HEK293 (cell line): Measurements from ENCODE around the gene CACNA2D3.

ENCODE experiments used
- CTCF ChIA-PET: fragments of 350-600 bp; formaldehyde crosslinking; extraction: SDS; loops from one replicate; lab custom pipeline; 2021; ENCODE audit warnings: antibody characterized with exemption; lab: Yijun Ruan, JAX
- POLR2A ChIA-PET: fragments of 300-600 bp; formaldehyde crosslinking; extraction: SDS; loops from one replicate; lab custom pipeline; 2020; ENCODE audit warnings: antibody characterized with exemption, inconsistent platforms; lab: Yijun Ruan, JAX
- H3K27ac ChIP-seq: fragments of 200-500 bp; sonication (Bioruptor generic); 2 replicates; pipeline ENCODE4 v1.5.1; 2014; ENCODE audit warnings: low read depth, low read length, control low read depth, inconsistent platforms; ENCODE audit errors: extremely low read depth
- H3K36me3 ChIP-seq, 2 experiments: fragments of 200-500 bp in 1 of 2; sonication (Bioruptor generic) in 1 of 2; 1 replicate in 1 of 2; 2 replicates in 1 of 2; pipeline ENCODE4 v1.5.1; 2014 to 2017; ENCODE audit warnings: inconsistent platforms in 2 of 2, low read length in 2 of 2; ENCODE audit not compliant: control insufficient read depth in 2 of 2, insufficient read depth in 1 of 2
- H3K4me1 ChIP-seq: fragments of 200-500 bp; sonication (Bioruptor generic); 2 replicates; pipeline ENCODE4 v1.5.1; 2014; ENCODE audit warnings: mild to moderate bottlenecking, low read length, inconsistent platforms; ENCODE audit not compliant: control insufficient read depth, insufficient read depth
- H3K4me3 ChIP-seq: 2 replicates; pipeline ENCODE4 v1.5.1; 2011; ENCODE audit warnings: low read depth, mild to moderate bottlenecking, control low read depth, low read length, moderate library complexity
- H3K9me3 ChIP-seq: fragments of 200-500 bp; sonication (Bioruptor generic); 2 replicates; pipeline ENCODE4 v1.5.1; 2014; ENCODE audit warnings: low read depth, low read length, inconsistent platforms; ENCODE audit not compliant: control insufficient read depth, insufficient read depth
- GFI1B ChIP-seq: fragments of 450-650 bp; formaldehyde crosslinking; IDR thresholded peaks from 2 replicates; pipeline ENCODE4 v1.5.1; 2016; ENCODE audit warnings: missing biosample characterization, missing genetic modification characterization
- HIC1 ChIP-seq: fragments of 450-650 bp; formaldehyde crosslinking; IDR thresholded peaks from 2 replicates; pipeline ENCODE4 v1.5.1; 2016; ENCODE audit warnings: missing biosample characterization, missing genetic modification characterization
- MYNN ChIP-seq: fragments of 450-650 bp; formaldehyde crosslinking; IDR thresholded peaks from 2 replicates; pipeline ENCODE4 v1.5.1; 2016; ENCODE audit warnings: missing biosample characterization, missing genetic modification characterization, borderline replicate concordance
- RBAK ChIP-seq: fragments of 450-650 bp; formaldehyde crosslinking; IDR thresholded peaks from 2 replicates; pipeline ENCODE4 v1.5.1; 2016; ENCODE audit warnings: missing biosample characterization, missing genetic modification characterization
- SALL2 ChIP-seq: fragments of 450-650 bp; formaldehyde crosslinking; IDR thresholded peaks from 2 replicates; pipeline ENCODE4 v1.5.0; 2017; ENCODE audit warnings: missing biosample characterization, mild to moderate bottlenecking, missing genetic modification characterization, borderline replicate concordance
- SP2 ChIP-seq: fragments of 450-650 bp; formaldehyde crosslinking; IDR thresholded peaks from 2 replicates; pipeline ENCODE4 v1.5.1; 2016; ENCODE audit warnings: missing biosample characterization, missing genetic modification characterization
- SP7 ChIP-seq: fragments of 450-650 bp; formaldehyde crosslinking; IDR thresholded peaks from 2 replicates; pipeline ENCODE4 v1.5.1; 2016; ENCODE audit warnings: missing biosample characterization, missing genetic modification characterization
- ZNF138 ChIP-seq: fragments of 450-650 bp; formaldehyde crosslinking; IDR thresholded peaks from 2 replicates; pipeline ENCODE4 v1.5.1; 2016; ENCODE audit warnings: missing biosample characterization, missing genetic modification characterization, borderline replicate concordance
- ZNF146 ChIP-seq: fragments of 450-650 bp; formaldehyde crosslinking; IDR thresholded peaks from 2 replicates; pipeline ENCODE4 v1.5.1; 2016; ENCODE audit warnings: missing biosample characterization, missing genetic modification characterization
- ZNF175 ChIP-seq: fragments of 450-650 bp; formaldehyde crosslinking; IDR thresholded peaks from 2 replicates; pipeline ENCODE4 v1.5.1; 2016; ENCODE audit warnings: missing biosample characterization, missing genetic modification characterization
- ZNF37A ChIP-seq: fragments of 450-650 bp; IDR thresholded peaks from 2 replicates; pipeline ENCODE4 v1.5.1; 2018; ENCODE audit warnings: missing biosample characterization, missing genetic modification characterization
- ZNF501 ChIP-seq: fragments of 450-650 bp; formaldehyde crosslinking; IDR thresholded peaks from 2 replicates; pipeline ENCODE4 v1.5.1; 2016; ENCODE audit warnings: missing biosample characterization, missing genetic modification characterization
- ZNF585B ChIP-seq: fragments of 450-650 bp; formaldehyde crosslinking; IDR thresholded peaks from 2 replicates; pipeline ENCODE4 v1.5.1; 2016; ENCODE audit warnings: missing biosample characterization, missing genetic modification characterization
- ZNF830 ChIP-seq: fragments of 450-650 bp; IDR thresholded peaks from 2 replicates; pipeline ENCODE4 v1.5.0; 2018; ENCODE audit warnings: missing biosample characterization, missing genetic modification characterization, low read depth, mild to moderate bottlenecking, moderate library complexity
- TF ChIP-seq, protein P1 (sequence below): sonication (generic); formaldehyde crosslinking; IDR thresholded peaks from 2 replicates; pipeline ENCODE4 v1.8.1; 2022; ENCODE audit warnings: mild to moderate bottlenecking, moderate library complexity, missing genetic modification reagents
- TF ChIP-seq, protein P2 (sequence below): fragments of 450-650 bp; formaldehyde crosslinking; IDR thresholded peaks from 2 replicates; pipeline ENCODE4 v1.5.1; 2016; ENCODE audit warnings: missing biosample characterization, missing genetic modification characterization
- TF ChIP-seq, protein P3 (sequence below): fragments of 450-650 bp; formaldehyde crosslinking; IDR thresholded peaks from 2 replicates; pipeline ENCODE4 v1.5.1; 2016; ENCODE audit warnings: missing biosample characterization, missing genetic modification characterization, borderline replicate concordance
- TF ChIP-seq, protein P4 (sequence below): fragments of 450-650 bp; formaldehyde crosslinking; IDR thresholded peaks from 2 replicates; pipeline ENCODE4 v1.5.1; 2016; ENCODE audit warnings: missing biosample characterization, missing genetic modification characterization

The CACNA2D3 gene

DNA sequence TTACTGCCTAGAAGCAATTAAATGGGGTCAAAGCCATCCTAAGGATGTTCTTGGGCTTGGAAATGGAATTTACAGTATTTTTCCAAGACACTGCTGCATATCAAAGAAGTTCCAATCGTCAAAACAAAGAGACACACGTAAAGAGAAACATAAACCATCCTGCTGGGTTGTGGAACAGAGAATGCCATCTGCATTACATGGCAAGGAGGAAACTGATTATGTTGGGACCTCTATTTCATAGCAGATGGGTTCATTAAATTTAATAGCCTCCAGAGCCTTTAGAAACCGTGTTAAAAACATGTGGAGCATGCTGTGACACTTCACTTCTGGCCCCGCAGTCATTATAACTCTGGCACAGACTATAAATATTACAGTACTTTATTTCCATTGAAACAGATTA, 650.9 kb downstream of the CACNA2D3 start:
- ChIA-PET CTCF (no interaction called here), POLR2A (no interaction called here)
- TF ChIP-seq ZNF501 (tag by site-specific recombination): no peak
- no peak for TF ChIP-seq ZNF175 (tag by site-specific recombination)
- TF ChIP-seq SP7: no peak
- TF ChIP-seq, protein P1, sequence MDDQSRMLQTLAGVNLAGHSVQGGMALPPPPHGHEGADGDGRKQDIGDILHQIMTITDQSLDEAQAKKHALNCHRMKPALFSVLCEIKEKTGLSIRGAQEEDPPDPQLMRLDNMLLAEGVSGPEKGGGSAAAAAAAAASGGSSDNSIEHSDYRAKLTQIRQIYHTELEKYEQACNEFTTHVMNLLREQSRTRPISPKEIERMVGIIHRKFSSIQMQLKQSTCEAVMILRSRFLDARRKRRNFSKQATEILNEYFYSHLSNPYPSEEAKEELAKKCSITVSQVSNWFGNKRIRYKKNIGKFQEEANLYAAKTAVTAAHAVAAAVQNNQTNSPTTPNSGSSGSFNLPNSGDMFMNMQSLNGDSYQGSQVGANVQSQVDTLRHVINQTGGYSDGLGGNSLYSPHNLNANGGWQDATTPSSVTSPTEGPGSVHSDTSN (CRISPR knock-in tag): no peak
- TF ChIP-seq ZNF37A (tag by site-specific recombination): no peak
- no peak for TF ChIP-seq SP2
- no peak for TF ChIP-seq ZNF830
- no peak for TF ChIP-seq ZNF585B (tag by site-specific recombination)
- TF ChIP-seq HIC1 (tag by site-specific recombination): no peak
- TF ChIP-seq MYNN (tag by site-specific recombination): no peak
- TF ChIP-seq, protein P2, sequence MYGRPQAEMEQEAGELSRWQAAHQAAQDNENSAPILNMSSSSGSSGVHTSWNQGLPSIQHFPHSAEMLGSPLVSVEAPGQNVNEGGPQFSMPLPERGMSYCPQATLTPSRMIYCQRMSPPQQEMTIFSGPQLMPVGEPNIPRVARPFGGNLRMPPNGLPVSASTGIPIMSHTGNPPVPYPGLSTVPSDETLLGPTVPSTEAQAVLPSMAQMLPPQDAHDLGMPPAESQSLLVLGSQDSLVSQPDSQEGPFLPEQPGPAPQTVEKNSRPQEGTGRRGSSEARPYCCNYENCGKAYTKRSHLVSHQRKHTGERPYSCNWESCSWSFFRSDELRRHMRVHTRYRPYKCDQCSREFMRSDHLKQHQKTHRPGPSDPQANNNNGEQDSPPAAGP: no peak
- no peak for TF ChIP-seq SALL2 (tag by site-specific recombination)
- TF ChIP-seq ZNF138 (tag by site-specific recombination): no peak
- no peak for TF ChIP-seq ZNF146 (tag by site-specific recombination)
- TF ChIP-seq, protein P3, sequence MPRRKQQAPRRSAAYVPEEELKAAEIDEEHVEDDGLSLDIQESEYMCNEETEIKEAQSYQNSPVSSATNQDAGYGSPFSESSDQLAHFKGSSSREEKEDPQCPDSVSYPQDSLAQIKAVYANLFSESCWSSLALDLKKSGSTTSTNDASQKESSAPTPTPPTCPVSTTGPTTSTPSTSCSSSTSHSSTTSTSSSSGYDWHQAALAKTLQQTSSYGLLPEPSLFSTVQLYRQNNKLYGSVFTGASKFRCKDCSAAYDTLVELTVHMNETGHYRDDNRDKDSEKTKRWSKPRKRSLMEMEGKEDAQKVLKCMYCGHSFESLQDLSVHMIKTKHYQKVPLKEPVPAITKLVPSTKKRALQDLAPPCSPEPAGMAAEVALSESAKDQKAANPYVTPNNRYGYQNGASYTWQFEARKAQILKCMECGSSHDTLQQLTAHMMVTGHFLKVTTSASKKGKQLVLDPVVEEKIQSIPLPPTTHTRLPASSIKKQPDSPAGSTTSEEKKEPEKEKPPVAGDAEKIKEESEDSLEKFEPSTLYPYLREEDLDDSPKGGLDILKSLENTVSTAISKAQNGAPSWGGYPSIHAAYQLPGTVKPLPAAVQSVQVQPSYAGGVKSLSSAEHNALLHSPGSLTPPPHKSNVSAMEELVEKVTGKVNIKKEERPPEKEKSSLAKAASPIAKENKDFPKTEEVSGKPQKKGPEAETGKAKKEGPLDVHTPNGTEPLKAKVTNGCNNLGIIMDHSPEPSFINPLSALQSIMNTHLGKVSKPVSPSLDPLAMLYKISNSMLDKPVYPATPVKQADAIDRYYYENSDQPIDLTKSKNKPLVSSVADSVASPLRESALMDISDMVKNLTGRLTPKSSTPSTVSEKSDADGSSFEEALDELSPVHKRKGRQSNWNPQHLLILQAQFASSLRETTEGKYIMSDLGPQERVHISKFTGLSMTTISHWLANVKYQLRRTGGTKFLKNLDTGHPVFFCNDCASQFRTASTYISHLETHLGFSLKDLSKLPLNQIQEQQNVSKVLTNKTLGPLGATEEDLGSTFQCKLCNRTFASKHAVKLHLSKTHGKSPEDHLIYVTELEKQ (tag by site-specific recombination): no peak
- TF ChIP-seq, protein P4, sequence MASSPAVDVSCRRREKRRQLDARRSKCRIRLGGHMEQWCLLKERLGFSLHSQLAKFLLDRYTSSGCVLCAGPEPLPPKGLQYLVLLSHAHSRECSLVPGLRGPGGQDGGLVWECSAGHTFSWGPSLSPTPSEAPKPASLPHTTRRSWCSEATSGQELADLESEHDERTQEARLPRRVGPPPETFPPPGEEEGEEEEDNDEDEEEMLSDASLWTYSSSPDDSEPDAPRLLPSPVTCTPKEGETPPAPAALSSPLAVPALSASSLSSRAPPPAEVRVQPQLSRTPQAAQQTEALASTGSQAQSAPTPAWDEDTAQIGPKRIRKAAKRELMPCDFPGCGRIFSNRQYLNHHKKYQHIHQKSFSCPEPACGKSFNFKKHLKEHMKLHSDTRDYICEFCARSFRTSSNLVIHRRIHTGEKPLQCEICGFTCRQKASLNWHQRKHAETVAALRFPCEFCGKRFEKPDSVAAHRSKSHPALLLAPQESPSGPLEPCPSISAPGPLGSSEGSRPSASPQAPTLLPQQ (tag by site-specific recombination): no peak
- no peak for TF ChIP-seq GFI1B (tag by site-specific recombination)
- TF ChIP-seq RBAK (tag by site-specific recombination): no peak
- H3K36me3 ChIP-seq: no peaks in the 10 kb centered on the region
- no peak overlapping the region for H3K27ac ChIP-seq
- H3K4me3 ChIP-seq: no peak overlapping the region
- no peaks in the 10 kb centered on the region for H3K4me1 ChIP-seq
- H3K9me3 ChIP-seq: no peaks in the 10 kb centered on the region
